Loucy (cell line): ENCODE data around the gene KMT2E.

ENCODE experiments used
- EZH2phosphoT487 ChIP-seq: fragments of 200-600 bp; IDR thresholded peaks from 2 replicates; pipeline ENCODE4 v1.6.1; 2018; ENCODE audit warnings: antibody characterized with exemption, mild to moderate bottlenecking, moderate library complexity, borderline replicate concordance
- TF ChIP-seq, protein P1 (sequence below): fragments of 200-600 bp; sonication (generic); conservative IDR thresholded peaks from 2 replicates; pipeline ENCODE4 v1.5.1; 2014; ENCODE audit warnings: mild to moderate bottlenecking, antibody characterized with exemption, low read length

DNA sequence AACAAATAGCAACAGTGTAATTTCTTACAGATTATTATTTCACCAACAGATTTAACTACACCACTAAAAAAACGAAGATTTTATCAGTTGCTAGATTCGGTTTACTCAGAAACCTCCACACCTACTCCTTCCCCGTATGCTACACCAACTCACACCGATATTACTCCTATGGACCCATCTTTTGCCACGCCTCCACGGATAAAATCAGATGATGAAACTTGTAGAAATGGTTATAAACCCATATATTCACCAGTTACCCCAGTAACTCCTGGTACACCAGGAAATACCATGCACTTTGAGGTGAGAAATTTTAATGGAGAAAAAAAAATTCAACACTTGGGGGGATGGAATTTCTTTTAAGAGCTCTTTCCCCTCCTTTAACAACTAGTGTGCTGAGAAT, 92.5 kb downstream of the KMT2E start:
- TF ChIP-seq, protein P1, sequence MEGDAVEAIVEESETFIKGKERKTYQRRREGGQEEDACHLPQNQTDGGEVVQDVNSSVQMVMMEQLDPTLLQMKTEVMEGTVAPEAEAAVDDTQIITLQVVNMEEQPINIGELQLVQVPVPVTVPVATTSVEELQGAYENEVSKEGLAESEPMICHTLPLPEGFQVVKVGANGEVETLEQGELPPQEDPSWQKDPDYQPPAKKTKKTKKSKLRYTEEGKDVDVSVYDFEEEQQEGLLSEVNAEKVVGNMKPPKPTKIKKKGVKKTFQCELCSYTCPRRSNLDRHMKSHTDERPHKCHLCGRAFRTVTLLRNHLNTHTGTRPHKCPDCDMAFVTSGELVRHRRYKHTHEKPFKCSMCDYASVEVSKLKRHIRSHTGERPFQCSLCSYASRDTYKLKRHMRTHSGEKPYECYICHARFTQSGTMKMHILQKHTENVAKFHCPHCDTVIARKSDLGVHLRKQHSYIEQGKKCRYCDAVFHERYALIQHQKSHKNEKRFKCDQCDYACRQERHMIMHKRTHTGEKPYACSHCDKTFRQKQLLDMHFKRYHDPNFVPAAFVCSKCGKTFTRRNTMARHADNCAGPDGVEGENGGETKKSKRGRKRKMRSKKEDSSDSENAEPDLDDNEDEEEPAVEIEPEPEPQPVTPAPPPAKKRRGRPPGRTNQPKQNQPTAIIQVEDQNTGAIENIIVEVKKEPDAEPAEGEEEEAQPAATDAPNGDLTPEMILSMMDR = no peak
- TF ChIP-seq EZH2phosphoT487 = no peak
